GM18526 (cell line): ENCODE data around the gene BAD.

ENCODE experiments used
- POLR2A ChIP-seq: IDR thresholded peaks from 3 replicates; pipeline ENCODE4 v1.6.1; 2011; ENCODE audit not compliant: insufficient read length; ENCODE audit errors: extremely low read depth

The BAD gene

DNA sequence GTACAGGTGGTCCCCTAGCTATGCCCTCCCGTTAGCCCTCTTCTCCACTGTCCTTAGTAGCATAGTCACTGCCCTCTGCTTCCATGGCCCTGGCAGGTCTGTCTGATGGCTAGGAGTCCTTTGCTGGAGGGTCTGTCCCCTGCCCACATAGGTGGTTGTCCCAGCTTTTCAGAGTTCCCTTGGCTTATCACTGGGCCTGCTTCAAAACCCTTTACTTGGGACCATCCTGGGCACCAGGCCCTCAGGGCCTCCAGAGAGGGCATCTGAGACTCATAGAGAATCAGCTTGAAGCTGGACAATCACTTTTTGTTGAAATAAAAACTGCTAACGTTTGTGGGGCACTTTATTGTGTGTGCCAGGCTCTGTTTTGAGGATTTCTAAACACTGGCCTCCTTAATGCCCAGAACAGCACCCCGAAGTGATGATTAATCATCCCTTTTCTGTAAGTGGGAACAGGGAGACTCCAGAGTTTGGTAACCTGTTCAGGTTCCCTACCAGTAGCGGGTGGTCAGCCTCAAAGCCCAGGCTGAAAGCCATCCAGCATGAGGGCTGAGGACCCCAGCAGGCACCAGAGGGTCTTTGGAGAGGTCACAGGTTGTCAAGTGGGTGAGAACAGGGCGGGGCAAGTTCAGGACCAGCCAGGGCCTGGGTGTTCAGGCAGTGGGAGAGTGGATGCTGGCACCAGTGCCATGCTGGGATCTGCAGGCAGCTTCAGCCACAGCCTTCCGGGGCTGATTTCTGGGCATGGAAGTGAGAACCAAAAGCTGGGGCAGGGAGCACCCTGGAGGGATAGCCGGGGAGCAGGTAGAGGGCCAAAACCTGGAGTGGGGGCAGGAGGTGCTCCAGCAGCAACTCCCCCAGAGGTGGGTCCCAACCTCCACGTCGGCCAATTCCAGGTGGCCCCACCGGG lies 6.1 kb upstream of the BAD start:
- no peak for TF ChIP-seq POLR2A

DNA sequence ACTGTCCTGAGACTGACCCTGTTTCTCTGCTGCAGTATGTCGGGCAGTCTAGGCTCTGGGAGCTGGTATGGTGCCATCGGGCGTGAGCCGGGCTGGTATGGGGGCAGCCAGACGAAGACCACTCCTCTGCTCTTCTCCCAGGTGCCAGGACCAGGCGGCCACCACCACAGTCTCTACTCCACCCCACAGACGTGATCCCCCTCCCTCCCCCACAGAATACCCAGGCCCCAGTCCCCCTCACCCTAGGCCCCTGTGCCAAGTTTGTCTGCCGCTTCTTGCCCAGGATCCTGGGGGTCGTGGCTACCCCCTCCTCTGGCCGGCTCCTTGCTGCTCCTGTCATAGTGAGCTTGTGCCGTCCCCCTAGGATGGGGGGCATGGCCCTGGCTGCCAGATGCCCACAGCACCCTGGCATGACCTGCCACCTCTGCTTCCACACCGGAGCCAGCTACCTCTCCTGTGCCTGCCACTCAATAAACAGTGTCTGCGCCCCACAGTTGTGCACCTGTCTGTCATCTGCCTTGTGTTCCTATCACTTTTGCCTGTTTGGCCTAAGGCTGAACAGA lies 4.6 kb upstream of the BAD start:
- no peak for TF ChIP-seq POLR2A

DNA sequence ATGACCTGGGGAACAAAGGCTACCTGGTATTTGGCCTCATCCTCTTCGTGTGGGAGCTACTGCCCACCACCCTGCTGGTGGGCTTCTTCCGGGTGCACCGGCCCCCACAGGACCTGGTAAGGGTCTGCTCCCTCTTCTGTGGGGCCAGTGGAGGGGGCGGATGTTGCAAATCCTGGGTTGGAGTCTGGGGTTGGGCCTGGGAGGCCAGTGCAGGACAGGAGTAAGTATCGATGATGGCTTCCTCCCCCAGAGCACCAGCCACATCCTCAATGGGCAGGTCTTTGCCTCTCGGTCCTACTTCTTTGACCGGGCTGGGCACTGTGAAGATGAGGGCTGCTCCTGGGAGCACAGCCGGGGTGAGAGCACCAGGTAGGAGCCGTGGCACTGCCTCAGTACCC lies 3.9 kb upstream of the BAD start:
- TF ChIP-seq POLR2A = no peak

DNA sequence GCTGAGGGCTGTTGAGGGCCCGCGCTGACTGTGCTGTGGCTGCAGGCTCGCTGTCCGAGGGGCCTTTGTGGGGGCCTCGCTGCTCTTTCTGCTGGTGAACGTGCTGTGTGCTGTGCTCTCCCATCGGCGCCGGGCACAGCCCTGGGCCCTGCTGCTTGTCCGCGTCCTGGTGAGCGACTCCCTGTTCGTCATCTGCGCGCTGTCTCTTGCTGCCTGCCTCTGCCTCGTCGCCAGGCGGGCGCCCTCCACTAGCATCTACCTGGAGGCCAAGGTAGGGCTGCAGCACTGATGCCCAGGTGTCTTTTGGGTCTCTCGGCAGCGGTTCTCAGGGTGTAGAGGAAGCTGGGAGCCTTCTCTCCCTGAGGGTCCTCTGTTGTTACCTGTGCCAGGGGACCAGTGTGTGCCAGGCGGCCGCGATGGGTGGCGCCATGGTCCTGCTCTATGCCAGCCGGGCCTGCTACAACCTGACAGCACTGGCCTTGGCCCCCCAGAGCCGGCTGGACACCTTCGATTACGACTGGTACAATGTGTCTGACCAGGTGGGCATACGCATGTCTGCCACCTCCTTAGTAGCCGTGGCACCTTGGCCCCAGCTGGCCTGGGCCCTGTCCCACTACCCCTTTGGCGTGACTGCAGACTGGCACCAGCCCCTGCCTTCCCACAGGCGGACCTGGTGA lies 3.3 kb upstream of the BAD start:
- no peak for TF ChIP-seq POLR2A

DNA sequence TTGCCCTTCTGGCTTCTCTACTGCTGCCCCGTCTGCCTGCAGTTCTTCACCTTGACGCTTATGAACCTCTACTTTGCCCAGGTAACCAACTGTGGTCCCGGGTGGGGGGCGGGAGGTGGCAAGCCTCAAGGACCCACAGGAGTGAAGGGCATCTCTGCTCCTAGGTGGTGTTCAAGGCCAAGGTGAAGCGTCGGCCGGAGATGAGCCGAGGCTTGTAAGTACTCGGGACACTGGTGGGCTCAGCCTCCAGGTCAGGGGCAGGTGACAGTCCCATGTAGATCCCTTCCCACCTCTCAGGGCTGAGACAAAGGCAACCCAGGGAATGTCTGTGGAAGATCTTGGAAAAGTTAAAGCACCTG lies 2.3 kb upstream of the BAD start:
- TF ChIP-seq POLR2A = no peak

DNA sequence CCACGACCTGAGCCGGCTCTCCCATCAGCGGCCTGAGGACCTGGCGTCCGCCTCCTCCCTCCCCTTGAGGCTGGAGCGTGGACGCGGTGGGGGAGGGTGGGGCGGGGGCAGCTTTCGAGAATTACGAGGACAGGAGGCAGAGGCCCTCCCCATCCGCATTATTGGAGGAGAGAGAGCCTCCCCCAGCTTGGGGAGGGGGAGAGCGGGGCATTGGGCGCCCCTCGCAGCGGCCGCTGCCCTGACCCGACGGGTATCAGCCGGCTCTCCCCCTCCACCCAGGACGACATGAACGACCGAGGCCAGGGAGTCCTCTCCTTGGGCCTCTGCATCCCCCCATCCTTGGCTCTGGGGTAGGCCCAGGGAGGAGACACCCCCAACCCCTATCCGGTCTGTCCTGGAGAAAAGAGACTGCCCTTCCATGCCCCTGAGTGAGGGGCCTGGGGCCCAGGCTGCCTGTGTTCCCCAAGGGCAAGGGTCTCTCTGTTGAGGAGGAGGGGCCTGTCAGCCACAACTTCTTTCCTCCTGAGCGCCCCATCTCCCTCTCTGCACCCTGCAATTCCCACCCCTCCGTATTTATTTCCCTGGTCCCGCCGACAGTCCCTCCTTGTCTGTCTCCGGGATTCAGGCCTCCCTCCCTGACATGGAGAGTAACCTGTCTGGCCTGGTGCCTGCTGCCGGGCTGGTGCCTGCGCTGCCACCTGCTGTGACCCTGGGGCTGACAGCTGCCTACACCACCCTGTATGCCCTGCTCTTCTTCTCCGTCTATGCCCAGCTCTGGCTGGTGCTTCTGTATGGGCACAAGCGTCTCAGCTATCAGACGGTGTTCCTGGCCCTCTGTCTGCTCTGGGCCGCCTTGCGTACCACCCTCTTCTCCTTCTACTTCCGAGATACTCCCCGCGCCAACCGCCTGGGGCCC lies 1.7 kb upstream of the BAD start:
- TF ChIP-seq POLR2A = peak; percentile 11

DNA sequence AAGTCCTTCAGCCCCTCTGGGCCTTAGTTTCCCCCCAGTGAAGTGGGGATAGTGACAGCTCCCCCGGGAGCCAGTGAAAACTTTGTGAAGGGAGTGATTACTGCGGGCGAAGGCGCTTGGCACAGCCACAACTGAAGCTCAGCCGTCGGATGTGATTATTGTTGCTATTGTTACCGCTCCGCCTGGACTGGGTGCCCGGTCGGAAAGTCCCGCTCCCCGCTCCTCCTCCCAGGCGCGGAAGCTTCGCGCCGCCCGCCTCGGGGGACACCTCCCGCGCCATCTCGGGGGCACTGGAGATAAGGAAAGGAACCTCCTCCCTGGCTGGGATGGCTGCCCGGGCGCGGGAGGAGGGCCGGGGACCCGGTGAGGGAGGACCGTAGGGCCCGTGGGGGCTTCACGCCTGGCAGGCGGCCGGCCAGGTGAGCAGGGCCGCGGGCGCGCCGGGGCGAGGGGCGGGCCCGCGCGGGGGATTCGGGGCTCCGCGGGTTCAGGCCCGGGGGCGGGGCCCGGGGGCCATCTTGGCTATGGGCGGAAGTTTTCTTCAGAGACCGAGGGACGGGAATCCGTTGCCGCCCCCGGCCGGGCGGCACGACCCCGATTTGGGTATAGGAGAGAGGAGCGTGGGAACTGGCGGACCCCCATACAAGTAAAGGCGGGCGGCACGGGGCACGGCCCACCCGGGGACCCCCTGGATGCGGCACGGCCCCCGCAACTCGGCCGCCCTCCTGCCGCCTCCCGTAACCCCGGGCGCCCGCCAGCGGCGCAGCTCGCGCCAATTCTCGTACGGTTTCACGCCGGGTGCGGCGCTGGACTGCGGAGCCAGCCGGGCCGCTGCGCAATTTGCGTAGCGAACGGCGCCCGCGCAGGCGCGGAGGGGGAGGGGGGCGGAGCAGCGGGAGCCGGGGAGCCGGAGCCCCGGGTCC lies 758 bp upstream of the BAD start, which contains the start of gene GPR137:
TSS of gene GPR137 (plus strand) at position 887 of the 923 bp plus-strand sequence. CDS start 677 bp downstream, outside the sequence.
- peak; percentile 11 for TF ChIP-seq POLR2A

DNA sequence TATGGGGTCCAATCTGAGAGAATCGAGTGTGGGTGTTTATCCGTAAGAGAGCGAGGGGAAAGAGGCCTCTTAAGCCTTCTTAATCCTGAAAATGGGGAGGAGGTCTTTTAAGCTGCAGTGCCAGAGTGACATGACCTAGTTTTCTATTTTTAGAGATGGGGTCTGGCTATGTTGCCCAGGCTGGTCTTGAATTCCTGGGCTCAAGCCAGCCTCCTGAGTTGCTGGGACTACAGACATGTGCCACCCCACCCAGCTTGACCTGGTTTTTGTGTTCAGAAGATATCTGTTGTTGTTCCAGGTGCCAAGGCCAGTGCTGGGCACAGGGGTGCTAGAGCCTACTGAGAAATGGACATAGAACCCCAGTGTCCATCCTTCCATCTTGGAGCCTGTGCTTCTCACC lies 1.4 kb downstream of the BAD start:
- no peak for TF ChIP-seq POLR2A

DNA sequence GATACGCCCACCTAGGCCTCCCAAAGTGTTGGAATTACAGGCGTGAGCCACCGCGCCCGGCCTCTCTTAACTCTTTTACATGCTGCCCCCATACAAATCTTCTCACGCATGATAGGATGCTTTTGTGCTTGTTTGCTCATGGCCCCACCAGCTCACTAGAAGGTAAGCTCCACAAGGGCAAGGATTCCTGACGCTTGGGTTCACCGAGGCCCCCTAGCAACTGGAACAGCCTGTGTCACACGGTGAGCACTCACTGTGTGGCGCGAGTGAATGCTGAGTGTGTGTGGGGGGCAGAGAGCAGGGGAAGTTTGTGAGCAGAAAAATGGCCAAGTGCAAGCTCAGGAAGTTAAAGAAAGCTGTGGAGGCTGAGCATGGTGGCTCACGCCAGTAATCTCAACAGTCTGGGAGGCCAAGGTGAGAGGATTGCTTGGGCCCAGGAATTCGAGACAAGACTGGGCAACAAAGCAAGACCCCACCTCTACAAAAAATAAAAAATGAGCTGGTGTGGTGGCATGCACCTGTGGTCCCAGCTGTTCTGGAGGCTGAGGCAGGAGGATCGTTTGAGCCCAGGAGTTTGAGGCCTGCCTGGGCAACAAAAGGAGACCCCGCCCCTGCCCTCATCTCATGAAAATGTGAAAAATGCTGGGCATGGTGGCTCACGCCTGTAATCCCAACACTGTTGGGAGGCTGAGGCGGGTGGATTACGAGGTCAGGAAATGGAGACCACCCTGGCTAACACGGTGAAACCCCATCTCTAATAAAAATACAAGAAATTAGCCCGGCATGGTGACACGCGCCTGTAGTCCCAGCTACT lies 2.3 kb downstream of the BAD start:
- TF ChIP-seq POLR2A = no peak

DNA sequence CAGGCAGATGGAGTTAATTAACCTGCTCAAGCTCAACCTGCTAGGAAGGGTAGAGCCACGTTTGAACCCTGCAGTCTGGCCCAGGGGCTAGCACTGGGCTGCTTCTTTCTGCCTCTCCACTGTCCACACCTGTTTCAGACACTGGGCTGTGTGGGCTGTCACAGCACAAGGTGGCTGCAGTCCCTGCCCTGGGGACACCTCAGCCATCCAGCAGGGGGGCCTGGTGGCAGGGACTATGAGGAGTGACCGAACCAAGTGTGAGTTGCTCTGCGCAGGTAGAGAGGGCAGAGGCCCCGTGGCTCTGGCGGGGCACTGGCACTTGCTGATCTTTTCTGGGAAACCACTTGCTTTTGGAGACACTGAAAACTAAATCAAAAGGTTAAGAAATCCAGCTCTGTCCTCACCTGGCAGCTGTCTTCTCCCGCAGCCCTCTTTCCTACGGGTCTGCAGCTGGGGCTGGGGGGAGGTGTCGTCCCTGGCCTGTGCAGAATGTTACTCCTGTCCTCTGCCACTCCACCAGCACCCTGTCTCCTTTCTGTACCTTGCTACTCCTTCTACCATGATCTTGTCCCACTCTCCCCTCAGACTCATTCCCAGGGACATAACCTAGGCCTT lies 5.8 kb downstream of the BAD start:
- no peak for TF ChIP-seq POLR2A

DNA sequence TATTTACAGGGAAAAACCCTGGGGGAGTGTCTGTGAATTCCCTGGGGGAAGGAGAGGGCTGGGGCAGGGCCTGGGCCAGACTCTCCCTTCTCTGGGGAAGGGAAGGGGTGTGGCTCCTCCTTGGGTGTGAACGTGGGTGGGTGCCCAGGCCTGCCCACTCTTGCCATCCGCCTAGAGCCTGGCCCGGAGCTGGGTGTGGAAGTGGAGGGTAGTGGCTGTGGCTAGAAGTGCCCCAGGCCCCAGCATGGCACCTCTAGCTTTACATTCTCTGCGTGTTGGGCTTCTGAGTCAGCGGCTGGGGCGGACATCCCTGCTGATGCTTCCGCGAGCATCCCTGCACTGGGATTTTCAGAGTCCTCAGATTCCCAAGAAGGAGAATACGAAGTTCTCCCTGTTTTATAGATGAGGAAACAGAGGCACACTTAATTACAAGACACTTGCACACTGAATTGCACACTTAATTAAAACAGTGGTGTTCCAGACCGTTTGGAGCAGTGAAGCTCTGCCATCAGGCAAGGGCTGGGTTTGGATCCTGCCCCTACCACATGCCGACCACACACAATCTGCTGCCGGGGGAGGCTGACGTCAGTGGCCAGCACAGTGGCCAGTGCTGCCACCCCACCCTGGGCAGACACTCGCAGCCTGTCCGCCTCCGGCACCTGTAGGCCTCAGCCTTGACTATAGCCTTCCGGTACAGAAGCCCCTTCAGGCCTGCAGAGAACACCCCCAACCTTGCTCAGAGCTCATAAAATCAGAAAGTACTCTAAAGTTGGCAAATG lies 7.6 kb downstream of the BAD start:
- no peak for TF ChIP-seq POLR2A

DNA sequence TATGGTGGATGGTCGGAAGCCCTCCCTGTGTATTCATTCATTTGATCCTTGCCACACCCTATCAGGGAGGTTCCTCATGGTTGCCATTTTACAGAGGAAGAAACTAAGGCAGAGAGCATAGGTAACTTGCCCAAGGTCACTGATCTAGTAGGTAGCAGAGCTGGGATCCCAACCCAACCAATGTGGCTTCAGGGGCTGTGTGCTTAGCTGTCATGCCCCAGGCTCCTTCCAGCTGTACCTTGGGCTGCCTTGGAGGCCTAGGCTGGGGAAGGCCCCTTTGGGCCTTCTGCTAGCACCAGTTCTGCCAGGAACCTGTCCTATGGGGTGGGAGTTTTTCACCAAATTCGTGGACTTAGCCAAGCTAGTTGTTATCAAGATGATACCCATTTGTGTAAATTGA lies 8.6 kb downstream of the BAD start:
- TF ChIP-seq POLR2A = no peak
